Smooth muscle cell (in vitro differentiated cells): ENCODE measurements around the gene PDLIM1. TPM values are rescaled to one million over a fixed set of nuclear protein-coding genes. Genes with fewer than 3 reads are reported as not detected.

Experiments used
- DNase-seq: peaks from one replicate; lab custom pipeline; 2025; ENCODE audit not compliant: unreplicated experiment; lab: John Stamatoyannopoulos, UW
- H2AFZ ChIP-seq: fragments of 200-600 bp; sonication (generic); 2 replicates; pipeline ENCODE4 v1.6.0; 2016; ENCODE audit warnings: antibody characterized with exemption, low read depth, mild to moderate bottlenecking
- H3F3A ChIP-seq: fragments of 200-600 bp; sonication (generic); 2 replicates; pipeline ENCODE4 v1.6.0; 2017; ENCODE audit warnings: antibody characterized with exemption, low read depth
- H3K27ac ChIP-seq: fragments of 200-600 bp; sonication (generic); 2 replicates; pipeline ENCODE4 v1.5.1; 2016; ENCODE audit warnings: low read depth, mild to moderate bottlenecking
- H3K27me3 ChIP-seq: fragments of 200-600 bp; sonication (generic); 2 replicates; pipeline ENCODE4 v1.6.1; 2016; ENCODE audit warnings: low read depth, mild to moderate bottlenecking
- H3K36me3 ChIP-seq: fragments of 200-600 bp; sonication (generic); 2 replicates; pipeline ENCODE4 v1.5.1; 2016; ENCODE audit warnings: low read depth
- H3K4me1 ChIP-seq: fragments of 200-600 bp; sonication (generic); 2 replicates; pipeline ENCODE4 v1.5.1; 2016; ENCODE audit warnings: low read depth
- H3K4me2 ChIP-seq: fragments of 200-600 bp; sonication (generic); 2 replicates; pipeline ENCODE4 v1.6.0; 2016; ENCODE audit warnings: mild to moderate bottlenecking
- H3K4me3 ChIP-seq: fragments of 200-600 bp; sonication (generic); 2 replicates; pipeline ENCODE4 v1.5.1; 2016; ENCODE audit warnings: mild to moderate bottlenecking
- H3K79me2 ChIP-seq: fragments of 200-600 bp; sonication (generic); 2 replicates; pipeline ENCODE4 v1.6.0; 2016; ENCODE audit warnings: low read depth, mild to moderate bottlenecking
- H3K9ac ChIP-seq: fragments of 200-600 bp; sonication (generic); 2 replicates; pipeline ENCODE4 v1.6.0; 2016; ENCODE audit warnings: low read depth
- H3K9me3 ChIP-seq: fragments of 200-600 bp; sonication (generic); replicated peaks from 2 replicates; pipeline ENCODE4 v1.5.1; 2016; ENCODE audit warnings: low read depth
- H4K20me1 ChIP-seq: fragments of 200-600 bp; sonication (generic); 2 replicates; pipeline ENCODE4 v1.6.0; 2016; ENCODE audit warnings: low read depth
- WGBS: methylation state at CpG from one replicate; pipeline ENCODE4 v1.1.7; 2016; ENCODE audit warnings: low lambda C conversion rate; 5-methylcytosine and 5-hydroxymethylcytosine counted together
- polyA plus RNA-seq: library from polyadenylated mRNA; unstranded; fragments of >200 nt; fragmentation: Nextera tagmentation; extraction: Ambion mirVana; gene quantifications from 2 replicates; pipeline ENCODE4 v1.2.1, GENCODE V29; 2016
- total RNA-seq: library from RNA; depleted of rRNA; stranded (reverse); fragments of >200 nt; gene quantifications from 2 replicates; pipeline ENCODE4 v1.2.3, GENCODE V29; 2014
- TF ChIP-seq, protein P1 (sequence below): fragments of 200-600 bp; sonication (generic); IDR thresholded peaks from 2 replicates; pipeline ENCODE4 v1.5.1; 2017; ENCODE audit warnings: borderline replicate concordance, mild to moderate bottlenecking, antibody characterized with exemption; ENCODE audit not compliant: insufficient read depth, poor library complexity, severe bottlenecking

Gene PDLIM1
- total and polyA plus RNA-seq, 2 experiments from 2014 or later = 102 to 187 TPM

DNA sequence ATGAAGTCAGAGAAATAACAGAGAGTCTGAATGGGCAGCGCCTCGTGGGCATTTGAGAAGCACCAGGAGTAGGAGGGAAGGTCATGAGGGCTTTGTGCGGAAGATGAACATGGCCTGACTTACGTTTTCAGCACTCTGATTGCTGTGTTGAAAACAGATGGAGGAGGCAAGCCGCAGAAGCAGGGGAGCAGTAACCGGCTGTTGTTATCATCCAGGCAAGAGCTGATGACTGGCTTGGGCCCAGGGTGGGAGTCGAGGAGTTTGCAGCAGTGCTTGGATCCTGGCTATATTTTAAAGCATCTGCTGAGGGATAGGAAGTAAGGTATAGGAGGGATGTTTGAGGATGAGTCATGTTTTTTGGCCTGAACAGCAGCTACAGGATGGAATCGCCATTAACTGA, 12.7 kb upstream of the PDLIM1 start:
- Histone ChIP-seq H3K9ac (no peak overlapping the region), H3K4me1 (peaks cover 17% of the 10 kb centered on the region), H3K9me3 (no peaks in the 10 kb centered on the region), H4K20me1 (no peaks in the 10 kb centered on the region), H3K79me2 (no peaks in the 10 kb centered on the region), H3K36me3 (no peaks in the 10 kb centered on the region), H2AFZ (no peak overlapping the region), H3K27me3 (no peaks in the 10 kb centered on the region), H3K4me2 (peak overlapping the region; percentile 23), H3K4me3 (no peak overlapping the region), H3K27ac (no peak overlapping the region), H3F3A (peaks cover 4% of the 10 kb centered on the region)
- WGBS = 51% methylated on average over 8 of the region's 8 CpGs
- no peak for DNase-seq
- TF ChIP-seq, protein P1, sequence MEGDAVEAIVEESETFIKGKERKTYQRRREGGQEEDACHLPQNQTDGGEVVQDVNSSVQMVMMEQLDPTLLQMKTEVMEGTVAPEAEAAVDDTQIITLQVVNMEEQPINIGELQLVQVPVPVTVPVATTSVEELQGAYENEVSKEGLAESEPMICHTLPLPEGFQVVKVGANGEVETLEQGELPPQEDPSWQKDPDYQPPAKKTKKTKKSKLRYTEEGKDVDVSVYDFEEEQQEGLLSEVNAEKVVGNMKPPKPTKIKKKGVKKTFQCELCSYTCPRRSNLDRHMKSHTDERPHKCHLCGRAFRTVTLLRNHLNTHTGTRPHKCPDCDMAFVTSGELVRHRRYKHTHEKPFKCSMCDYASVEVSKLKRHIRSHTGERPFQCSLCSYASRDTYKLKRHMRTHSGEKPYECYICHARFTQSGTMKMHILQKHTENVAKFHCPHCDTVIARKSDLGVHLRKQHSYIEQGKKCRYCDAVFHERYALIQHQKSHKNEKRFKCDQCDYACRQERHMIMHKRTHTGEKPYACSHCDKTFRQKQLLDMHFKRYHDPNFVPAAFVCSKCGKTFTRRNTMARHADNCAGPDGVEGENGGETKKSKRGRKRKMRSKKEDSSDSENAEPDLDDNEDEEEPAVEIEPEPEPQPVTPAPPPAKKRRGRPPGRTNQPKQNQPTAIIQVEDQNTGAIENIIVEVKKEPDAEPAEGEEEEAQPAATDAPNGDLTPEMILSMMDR = no peak

DNA sequence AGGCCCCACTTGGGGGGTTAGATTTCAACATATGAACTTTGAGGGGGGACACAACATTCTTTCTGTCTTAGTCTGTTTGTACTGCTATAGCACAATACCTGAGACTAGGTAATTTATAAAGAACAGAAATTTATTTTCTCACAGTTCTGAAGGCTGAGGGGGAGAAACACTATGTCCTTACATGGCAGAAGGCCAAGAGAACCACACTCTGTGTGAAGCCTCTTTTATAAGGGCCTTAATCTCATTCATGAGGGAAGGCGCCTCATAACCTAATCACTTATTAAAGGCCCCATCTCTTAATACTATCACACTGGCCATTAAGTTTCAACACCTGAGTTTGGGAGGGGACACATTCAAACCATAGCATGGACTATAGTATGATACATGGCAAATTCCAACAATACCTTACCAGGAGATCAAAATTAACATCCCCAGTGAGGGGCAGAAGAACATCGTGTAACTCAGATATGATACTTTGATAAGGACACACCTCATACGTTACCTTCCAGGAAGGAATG, 9.3 kb upstream of the PDLIM1 start:
- TF ChIP-seq, protein P1 = no peak
- no peaks in the 10 kb centered on the region for H3K27me3 ChIP-seq
- H3K79me2 ChIP-seq = no peaks in the 10 kb centered on the region
- no peak overlapping the region for H3K27ac ChIP-seq
- no peak overlapping the region for H3K4me2 ChIP-seq
- no peaks in the 10 kb centered on the region for H3K36me3 ChIP-seq
- no peak overlapping the region for H3K4me3 ChIP-seq
- H3K4me1 ChIP-seq = peaks cover 18% of the 10 kb centered on the region
- H2AFZ ChIP-seq = no peak overlapping the region
- no peaks in the 10 kb centered on the region for H4K20me1 ChIP-seq
- WGBS = 87% methylated on average over 3 of the region's 3 CpGs
- no peak overlapping the region for H3K9ac ChIP-seq
- no peak for DNase-seq
- H3F3A ChIP-seq = no peaks in the 10 kb centered on the region
- H3K9me3 ChIP-seq = no peaks in the 10 kb centered on the region

DNA sequence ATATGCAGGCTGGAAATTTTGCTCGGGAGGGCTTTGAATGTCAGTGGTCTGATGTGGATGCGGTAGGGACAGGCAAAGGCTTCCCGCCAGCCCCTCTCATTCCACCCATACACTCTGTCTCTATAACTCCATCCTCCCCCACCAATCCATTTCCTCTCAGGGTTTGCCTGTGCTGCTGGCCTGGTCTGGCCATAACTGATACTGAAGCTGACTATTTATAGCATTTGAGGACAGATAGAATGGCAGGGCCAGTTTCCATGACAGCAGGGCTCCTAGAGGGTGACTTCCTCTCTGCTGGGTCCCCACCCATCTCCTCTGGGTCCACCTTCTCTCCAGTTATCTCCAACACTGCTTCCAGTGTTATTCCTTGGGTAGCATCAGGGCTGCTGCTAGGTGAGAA, 6.6 kb upstream of the PDLIM1 start:
- Histone ChIP-seq H3K36me3 (no peaks in the 10 kb centered on the region), H3K9ac (no peak overlapping the region), H3K4me2 (no peak overlapping the region), H3K27me3 (no peaks in the 10 kb centered on the region), H4K20me1 (no peaks in the 10 kb centered on the region), H3F3A (no peaks in the 10 kb centered on the region), H3K27ac (no peak overlapping the region), H3K79me2 (no peaks in the 10 kb centered on the region), H3K4me3 (no peak overlapping the region), H3K9me3 (no peaks in the 10 kb centered on the region), H2AFZ (no peak overlapping the region), H3K4me1 (peaks cover 6% of the 10 kb centered on the region)
- TF ChIP-seq, protein P1 = no peak
- WGBS = 81% methylated on average over 3 of the region's 3 CpGs
- DNase-seq = no peak

DNA sequence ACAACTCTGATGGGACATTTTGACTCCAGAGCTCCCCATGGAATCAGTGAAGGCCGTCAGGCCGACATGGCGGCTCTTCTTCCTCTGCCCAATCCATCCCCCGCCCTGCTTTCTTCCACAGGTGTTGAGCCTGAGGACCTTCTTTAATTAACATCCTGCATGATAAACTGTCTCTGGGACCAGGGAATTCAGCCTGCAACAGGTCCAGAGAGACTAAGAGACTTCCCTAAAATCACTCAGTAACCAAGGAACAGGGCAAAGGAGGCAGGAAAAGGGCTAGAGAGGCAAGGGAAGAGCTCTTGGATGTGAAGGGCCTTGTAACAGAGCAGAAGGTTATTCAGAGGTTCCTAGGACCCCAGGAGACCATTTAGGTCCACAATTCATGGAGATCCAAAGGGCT, 6.0 kb upstream of the PDLIM1 start:
- H3K4me2 ChIP-seq = no peak overlapping the region
- DNase-seq = no peak

More for the DNA sequence above, 6.0 kb upstream of the PDLIM1 start:
- H3K4me1 ChIP-seq = peaks cover 6% of the 10 kb centered on the region
- TF ChIP-seq, protein P1 = no peak
- H3K79me2 ChIP-seq = no peaks in the 10 kb centered on the region
- no peak overlapping the region for H2AFZ ChIP-seq
- H3K27ac ChIP-seq = no peak overlapping the region
- WGBS = 97% methylated on average over 4 of the region's 4 CpGs
- H3K4me3 ChIP-seq = no peak overlapping the region
- H3K9me3 ChIP-seq = no peaks in the 10 kb centered on the region
- no peaks in the 10 kb centered on the region for H3K27me3 ChIP-seq
- H3K9ac ChIP-seq = no peak overlapping the region
- H3K36me3 ChIP-seq = no peaks in the 10 kb centered on the region
- no peaks in the 10 kb centered on the region for H3F3A ChIP-seq
- no peaks in the 10 kb centered on the region for H4K20me1 ChIP-seq
